IPS-18c (cell line): ENCODE data around the gene GPR3.
"Not testable (repeated sequence)": the region's sequence is repeated elsewhere in the genome, so short reads cannot be mapped to it uniquely, and the experiment has no call there.

Experiments used
- H3K4me3 ChIP-seq: 2 replicates; pipeline ENCODE4 v1.7.0; 2013; ENCODE audit warnings: low read depth, mild to moderate bottlenecking, low read length, moderate library complexity; ENCODE audit not compliant: insufficient read depth
- H3K9me3 ChIP-seq: one replicate; pipeline ENCODE4 v1.6.1; 2013; ENCODE audit warnings: mild to moderate bottlenecking, low read length, moderate library complexity; ENCODE audit not compliant: control insufficient read depth, insufficient read depth

Gene GPR3

DNA sequence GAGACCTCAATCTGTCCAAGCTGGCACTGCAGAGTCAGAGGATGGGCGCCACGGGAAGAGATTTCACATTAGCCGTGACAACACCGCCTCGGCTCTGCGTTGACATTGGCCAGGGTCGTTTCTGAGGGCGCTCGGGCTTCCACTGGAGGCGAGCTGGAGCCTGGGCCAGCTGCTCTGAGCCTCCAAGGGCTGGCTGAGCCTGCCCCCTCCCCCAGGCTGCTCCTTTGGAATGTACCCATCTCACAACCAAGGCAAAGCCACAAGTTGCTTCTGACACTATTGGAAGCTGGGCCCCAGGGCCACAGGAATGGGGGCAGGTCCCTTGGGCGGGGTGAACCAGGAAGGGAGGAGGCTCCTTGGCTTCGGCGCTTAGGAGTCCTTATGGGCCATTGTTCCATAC lies 12.7 kb downstream of the GPR3 start:
- Histone ChIP-seq H3K9me3 (no peaks in the 10 kb centered on the region), H3K4me3 (no peak overlapping the region; the same call in 1 of the 2 replicates)

GRCh38 chr1:27405598-27406361 lies 13.4 kb downstream of the GPR3 start:
- not testable (repeated sequence) for H3K4me3 ChIP-seq, H3K9me3 ChIP-seq

DNA sequence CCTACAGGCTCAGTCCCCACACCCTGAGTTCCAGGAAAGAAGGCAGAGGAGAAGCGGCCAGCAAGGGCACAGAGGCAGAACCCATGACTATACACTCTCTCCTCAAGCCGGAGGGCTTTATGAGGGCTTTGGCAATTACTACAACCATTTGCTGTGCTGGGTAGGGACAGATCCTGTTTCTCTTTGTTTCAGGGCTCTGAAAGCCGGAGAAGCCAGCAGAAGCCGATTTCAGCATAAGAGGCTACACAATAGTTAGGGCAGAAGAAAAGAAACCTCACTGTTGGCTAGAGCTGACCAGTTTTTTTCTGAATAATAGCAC lies 13.9 kb downstream of the GPR3 start:
- Histone ChIP-seq H3K9me3 (no peaks in the 10 kb centered on the region), H3K4me3 (no peak overlapping the region)

GRCh38 chr1:27406791-27407190 lies 14.4 kb downstream of the GPR3 start:
- not testable (repeated sequence) for H3K4me3 ChIP-seq, H3K9me3 ChIP-seq

DNA sequence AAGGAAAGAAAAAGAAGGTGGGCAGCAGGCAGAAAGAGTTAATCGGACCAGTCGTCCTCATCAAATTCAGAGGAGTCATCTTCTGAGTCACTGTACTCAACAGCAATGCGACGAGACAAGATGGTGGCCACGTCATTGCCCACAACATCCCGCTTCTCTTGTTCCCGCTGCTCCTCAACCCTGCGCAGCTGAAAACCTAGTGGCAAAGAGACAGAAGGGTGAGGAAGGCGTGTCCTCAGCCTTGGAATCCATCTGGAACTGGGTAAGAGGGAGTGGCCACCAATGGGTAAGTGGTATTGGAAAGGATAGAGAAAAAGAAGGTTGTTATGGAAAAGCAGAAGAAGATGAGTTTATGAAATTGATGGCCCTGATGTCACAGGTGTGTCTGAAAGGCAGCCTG lies 15.7 kb downstream of the GPR3 start:
- H3K4me3 ChIP-seq, result no peak overlapping the region

GRCh38 chr1:27409669-27410068 lies 17.2 kb downstream of the GPR3 start:
- H3K9me3 ChIP-seq, result no peaks in the 10 kb centered on the region
- no peak overlapping the region for H3K4me3 ChIP-seq

More for the DNA sequence above, 15.7 kb downstream of the GPR3 start:
- H3K9me3 ChIP-seq, result no peaks in the 10 kb centered on the region

DNA sequence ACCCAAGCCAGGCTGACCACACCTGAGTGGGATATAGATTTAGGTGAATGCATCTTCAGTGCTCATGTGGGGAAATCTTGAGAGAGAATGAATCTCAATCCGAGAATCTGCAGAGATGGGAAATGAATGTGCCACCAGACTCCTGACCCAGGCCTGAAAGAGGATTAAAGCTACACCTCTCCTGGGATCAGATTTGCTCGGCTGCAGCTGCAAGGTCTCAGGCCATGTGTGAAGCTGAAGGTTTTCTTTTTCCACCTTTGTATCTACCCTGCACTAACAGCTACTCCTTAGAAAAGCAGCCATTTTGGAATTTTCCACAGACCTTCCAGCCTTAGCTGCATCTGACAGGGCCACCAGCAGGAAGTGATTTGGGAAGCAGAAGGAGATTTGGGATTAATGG lies 18.3 kb downstream of the GPR3 start:
- Histone ChIP-seq H3K9me3 (no peaks in the 10 kb centered on the region), H3K4me3 (no peak overlapping the region)

GRCh38 chr1:27412502-27412901 lies 20.1 kb downstream of the GPR3 start:
- Histone ChIP-seq H3K9me3 (no peaks in the 10 kb centered on the region), H3K4me3 (no peak overlapping the region)

GRCh38 chr1:27413004-27413403 lies 20.6 kb downstream of the GPR3 start:
- H3K4me3 ChIP-seq, result no peak overlapping the region
- no peaks in the 10 kb centered on the region for H3K9me3 ChIP-seq

GRCh38 chr1:27414091-27414490 lies 21.7 kb downstream of the GPR3 start:
- no peaks in the 10 kb centered on the region for H3K9me3 ChIP-seq

DNA sequence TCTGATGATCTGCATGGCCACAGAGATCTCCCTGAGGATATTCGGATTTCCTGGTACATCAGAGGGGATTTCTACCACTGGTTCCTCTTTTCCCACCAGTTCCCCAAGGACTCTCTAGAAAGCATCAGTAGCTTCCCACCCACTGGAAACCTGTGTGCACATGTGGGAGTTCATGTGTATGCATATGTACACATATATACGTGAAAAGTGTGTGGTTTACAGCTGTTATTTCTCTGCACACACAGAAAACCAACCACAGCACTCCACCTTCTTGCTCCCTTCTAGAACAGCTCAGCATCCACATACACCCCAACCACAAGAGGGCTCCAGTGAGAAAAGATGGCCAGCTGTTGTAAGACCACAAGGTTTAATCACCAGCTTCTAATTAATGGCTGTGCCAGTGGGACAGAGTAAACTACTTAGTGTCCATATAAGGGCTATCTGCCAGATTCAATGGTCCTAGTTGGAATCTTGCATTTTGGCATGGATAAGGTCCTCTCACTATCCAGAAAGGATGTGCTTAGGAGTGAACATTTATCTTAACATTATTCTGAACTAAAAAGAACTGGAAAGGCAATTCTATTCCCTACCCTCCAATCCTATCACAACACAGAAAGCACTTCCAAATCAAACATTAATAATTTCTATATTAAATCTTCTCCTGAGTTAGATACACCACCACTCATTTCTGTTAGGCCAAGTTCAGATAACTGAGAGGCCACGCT lies 24.1 kb downstream of the GPR3 start:
- H3K9me3 ChIP-seq, result no peaks in the 10 kb centered on the region

More at GRCh38 chr1:27414091-27414490, 21.7 kb downstream of the GPR3 start:
- no peak overlapping the region for H3K4me3 ChIP-seq

DNA sequence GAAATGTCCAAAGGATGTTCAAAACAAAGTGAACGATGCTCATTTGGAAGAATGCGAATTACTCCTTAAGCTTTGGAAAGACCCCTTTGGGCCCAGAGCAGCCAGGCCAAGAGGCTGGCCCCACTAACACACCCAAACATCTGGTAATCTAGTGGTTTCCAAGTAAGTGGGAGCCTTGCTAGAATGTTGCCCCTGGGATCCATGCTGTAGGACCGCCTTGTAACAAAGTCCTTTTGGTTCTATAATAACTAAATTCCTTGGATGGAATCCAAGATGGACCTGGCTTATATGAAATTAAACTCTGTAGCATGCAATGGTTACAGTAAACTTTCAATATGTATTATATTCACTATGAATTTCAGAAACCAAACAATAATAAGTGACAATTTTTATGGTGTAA lies 25.3 kb downstream of the GPR3 start:
- Histone ChIP-seq H3K4me3 (no peak overlapping the region), H3K9me3 (no peaks in the 10 kb centered on the region)

More for the DNA sequence above, 24.1 kb downstream of the GPR3 start:
- no peak overlapping the region for H3K4me3 ChIP-seq

DNA sequence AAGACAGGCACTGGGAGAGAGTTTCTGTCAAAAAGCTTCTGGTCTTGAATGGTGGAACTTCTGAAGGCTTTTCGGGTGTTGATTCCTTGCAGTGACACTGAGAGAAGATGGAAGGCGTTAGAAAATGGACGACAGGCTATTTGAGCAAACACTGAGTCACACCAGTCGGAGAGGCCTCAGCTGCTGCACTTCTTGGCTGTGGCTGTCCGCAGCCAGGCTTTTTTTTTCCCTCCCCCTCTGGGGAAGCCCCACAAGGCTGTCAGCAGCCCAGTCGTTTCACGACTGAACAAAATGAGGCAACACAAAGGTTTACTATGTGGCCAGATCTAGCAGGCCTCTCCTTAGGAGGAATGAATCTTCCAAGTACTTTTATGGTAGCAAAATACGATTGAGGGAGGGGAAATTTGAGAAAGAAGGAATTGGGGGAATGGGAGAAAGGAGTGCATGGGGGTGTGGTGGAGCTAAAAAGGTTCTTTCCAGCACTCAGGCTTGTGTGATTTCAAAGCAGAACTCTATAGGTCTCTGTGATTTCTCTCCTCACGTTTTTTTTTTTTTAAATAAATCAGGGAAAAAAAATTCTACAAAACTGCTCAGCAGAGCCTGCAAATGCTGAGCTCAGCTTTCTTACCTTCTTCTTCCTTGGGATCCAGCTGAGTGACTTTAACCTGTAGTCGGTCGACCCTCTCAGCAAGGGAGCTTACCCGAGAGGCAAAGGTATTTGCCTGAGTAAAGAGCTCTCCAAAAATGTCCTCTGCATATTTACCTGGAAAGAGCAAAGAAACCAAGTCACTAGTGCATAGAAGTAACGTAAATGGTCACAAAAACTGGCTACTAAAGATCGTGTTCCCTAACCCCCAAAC lies 26.1 kb downstream of the GPR3 start:
- no peak overlapping the region for H3K4me3 ChIP-seq

GRCh38 chr1:27423709-27424108 lies 31.3 kb downstream of the GPR3 start:
- Histone ChIP-seq H3K4me3 (no peak overlapping the region), H3K9me3 (no peaks in the 10 kb centered on the region)

More for the DNA sequence above, 26.1 kb downstream of the GPR3 start:
- no peaks in the 10 kb centered on the region for H3K9me3 ChIP-seq

DNA sequence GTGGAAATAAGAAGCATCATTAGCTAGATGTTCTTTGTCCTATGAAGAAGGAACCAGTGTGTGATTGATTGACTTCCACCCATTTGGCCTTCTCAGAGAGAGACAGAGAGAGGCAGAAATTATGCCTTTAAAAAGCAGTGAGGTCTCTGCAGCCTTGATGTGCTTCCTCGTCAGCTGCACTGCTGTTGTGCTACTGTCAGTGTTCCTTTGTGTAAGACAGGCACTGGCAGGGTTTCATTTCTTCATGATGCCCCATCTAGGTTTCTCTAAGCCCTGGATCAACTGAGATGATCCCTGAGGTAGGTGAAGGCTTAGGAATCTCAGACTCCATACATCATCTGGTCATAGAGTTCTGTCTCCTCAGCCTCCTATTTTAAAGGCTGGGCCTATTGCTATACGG lies 34.9 kb downstream of the GPR3 start:
- no peaks in the 10 kb centered on the region for H3K9me3 ChIP-seq
- no peak overlapping the region for H3K4me3 ChIP-seq

- H3K4me3 ChIP-seq, result no peak overlapping the region
- H3K9me3 ChIP-seq, result no peaks in the 10 kb centered on the region
Observed at GRCh38 chr1:27427816-27428315, 35.4 kb downstream of the GPR3 start.

- H3K9me3 ChIP-seq, result no peaks in the 10 kb centered on the region
- 0 out of 2 replicates have a peak overlapping the region, but pooled peaks have one; percentile 12 for H3K4me3 ChIP-seq
Observed at GRCh38 chr1:27428316-27429028, 36.0 kb downstream of the GPR3 start.
